Medulla oblongata (tissue), 1 donor: ENCODE results near the gene EEF1AKMT3.
"Not testable (repeated sequence)": the region's sequence is repeated elsewhere in the genome, so short reads cannot be mapped to it uniquely, and the experiment has no call there.

Experiments used
- DNase-seq: peaks from one replicate; pipeline ENCODE4 v3.0.0-alpha.2; 2015; ENCODE audit errors: extremely low spot score

Gene EEF1AKMT3

DNA sequence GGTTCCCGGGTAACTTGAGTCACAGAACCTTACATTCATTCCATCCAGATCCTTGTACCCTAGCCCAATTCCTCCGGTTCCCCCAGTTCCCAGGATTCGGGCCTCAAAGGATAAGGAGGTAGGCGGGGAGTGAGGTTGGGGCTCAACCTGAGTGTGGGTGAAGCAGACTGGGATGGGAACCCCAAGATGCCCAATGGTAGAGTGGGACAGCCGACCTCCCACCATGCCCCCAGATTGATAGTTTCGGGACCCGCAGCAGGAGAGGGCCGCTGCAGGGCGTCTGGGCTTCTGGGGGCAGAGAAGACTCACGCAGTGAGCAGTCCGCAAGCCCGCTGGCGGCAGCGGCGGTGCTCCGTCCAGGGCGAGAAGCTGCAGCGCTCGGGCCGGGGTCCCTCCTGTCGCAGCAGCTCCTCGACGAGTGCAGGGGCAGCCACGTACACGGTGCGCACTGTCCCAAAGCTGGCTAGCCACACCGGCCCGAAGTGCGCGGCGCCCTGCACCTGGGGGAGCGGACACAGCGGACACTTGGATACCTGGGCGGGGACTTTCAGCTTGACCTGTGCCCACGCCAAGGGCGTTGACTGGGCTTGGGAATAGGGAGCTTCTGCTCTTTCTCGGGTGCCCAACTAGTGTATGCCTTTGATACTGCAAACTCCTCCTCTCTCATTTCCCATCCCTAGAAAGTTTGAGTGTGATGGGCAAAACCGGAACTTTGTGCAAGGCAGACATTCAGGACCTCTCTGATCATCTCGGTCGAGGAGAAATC is 6.5 kb upstream of the EEF1AKMT3 start:
- no peak for DNase-seq

GRCh38 chr12:57766464-57767304 is 5.7 kb upstream of the EEF1AKMT3 start, which contains the start of gene CYP27B1:
Gene CYP27B1, minus strand, starts transcription at chr12:57767078. Its CDS starts 37 bp downstream, at chr12:57767041.
- no peak for DNase-seq

DNA sequence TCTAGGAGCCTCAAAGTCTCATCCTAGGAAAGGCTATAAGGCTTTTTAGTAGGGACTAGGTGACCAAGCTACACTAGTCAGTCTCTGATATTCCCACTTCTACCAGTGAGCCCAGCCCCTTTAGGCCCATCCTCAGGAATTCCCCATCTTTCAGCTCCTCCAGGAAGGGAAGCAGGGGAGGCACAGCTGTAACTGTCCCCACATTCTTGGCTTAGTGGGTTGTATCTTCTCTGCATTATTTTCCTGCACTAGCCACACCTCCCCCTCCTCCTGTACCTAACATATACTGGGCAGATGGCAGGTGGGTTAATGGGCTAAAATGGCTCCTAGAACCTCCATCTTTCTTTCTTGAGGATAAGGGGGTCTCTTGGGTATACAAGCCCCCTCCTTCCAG is 5.1 kb upstream of the EEF1AKMT3 start:
- no peak for DNase-seq

DNA sequence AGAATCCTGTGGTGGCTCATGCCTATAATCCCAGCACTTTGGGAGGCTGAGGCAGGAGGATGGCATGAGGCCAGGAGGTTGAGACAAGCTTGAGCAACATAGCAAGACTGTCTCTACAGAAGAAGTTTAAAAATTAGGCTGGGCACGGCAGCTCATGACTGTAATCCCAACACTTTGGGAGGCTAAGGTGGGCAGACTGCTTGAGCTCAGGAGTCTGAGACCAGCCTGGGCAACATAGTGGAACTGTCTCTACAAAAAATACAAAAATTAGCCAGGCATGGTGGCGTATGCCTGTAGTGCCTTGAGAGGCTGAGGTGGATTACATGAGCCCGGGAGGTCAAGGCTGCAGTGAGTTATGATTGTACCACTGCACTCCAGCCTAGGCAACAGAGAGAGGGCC is 4.5 kb upstream of the EEF1AKMT3 start:
- no peak for DNase-seq

DNA sequence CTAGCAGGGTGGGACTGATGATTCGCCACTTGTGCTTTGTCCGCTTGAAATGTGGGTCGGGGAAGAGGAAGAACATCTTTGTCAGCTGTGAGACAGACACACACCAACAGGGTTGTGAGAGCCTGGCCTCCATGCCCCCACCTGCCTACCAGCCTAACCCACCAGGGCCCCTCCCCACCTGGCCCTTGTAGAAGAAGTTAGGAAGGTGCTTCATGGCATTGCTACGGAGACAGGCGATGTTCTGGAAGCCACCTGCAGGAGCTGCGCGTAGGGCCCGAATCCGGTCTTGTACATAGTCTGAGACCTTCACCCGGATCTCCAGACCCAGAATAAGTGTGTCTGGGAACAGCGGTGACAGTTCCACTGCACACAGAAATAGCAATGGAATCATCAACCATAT is 2.8 kb upstream of the EEF1AKMT3 start:
- no peak for DNase-seq

DNA sequence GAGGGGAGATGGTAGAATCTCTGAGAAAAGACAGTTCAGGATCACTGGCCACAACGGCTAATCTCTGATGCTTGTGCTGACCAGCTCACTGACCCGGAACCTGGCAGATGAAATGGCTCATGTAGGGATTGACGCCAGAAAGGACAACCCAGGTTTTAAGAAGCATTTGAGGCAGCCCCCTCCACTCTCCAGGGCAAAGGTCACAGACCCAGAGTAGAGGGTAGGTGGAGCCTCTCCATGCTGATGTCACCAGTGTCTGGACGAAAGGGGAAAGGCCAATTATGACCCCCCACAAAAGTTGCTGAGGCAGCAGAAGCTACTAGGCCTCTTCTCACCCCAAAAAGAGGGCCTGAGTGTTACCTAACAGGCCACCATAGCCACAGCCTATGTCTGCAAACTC is 1.7 kb upstream of the EEF1AKMT3 start:
- no peak for DNase-seq

GRCh38 chr12:57771236-57771872 is 1.1 kb upstream of the EEF1AKMT3 start:
- DNase-seq = peak; percentile 82

- DNase-seq = peak; percentile 97
Observed at GRCh38 chr12:57771873-57772428, 463 bp upstream of the EEF1AKMT3 start, which contains the start of gene METTL1. Gene METTL1, minus strand, starts transcription at chr12:57772105. Its CDS starts 22 bp downstream, at chr12:57772083.

DNA sequence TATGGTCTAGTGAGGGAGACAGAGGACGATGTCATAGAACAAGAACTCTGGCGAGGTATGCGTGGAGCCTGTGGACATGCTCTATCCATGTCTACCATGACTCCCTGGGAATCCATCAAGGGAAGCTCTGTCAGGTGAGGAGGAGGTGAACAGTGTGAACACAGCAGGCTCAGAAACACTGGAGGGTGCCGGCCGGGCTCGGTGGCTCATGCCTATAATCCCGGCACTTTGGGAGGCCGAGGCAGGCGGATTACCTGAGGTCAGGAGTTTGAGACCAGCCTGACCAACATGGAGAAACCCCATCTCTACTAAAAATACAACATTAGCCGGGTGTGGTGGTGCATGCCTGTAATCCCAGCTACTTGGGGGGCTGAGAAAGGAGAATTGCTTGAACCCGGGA is 2.2 kb downstream of the EEF1AKMT3 start:
- not testable (repeated sequence) for DNase-seq

DNA sequence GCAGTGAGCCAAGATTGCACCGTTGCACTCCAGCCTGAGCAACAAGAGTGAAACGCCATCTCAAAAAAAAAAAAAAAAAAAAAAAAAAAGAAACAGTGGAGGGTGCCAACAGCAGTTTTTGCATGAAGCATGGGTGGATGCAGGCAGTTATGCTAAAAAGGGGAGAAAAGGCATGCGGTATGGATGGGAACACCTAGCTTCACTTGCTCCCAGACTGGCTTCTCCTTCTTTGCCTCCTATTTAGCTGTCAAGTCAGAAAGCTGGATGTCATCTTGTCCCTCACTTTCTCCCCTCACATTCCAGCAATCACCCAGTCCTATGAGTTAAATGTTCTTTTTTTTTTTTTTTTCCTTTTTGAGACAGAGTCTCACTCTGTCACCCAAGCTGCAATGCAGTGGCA is 2.6 kb downstream of the EEF1AKMT3 start:
- no peak for DNase-seq

- DNase-seq = peak; percentile 9
Observed at GRCh38 chr12:57775563-57776246, 3.3 kb downstream of the EEF1AKMT3 start.

GRCh38 chr12:57776247-57776587 is 3.8 kb downstream of the EEF1AKMT3 start:
- DNase-seq = no peak

- DNase-seq = no peak
Observed at GRCh38 chr12:57777367-57777766, 5.0 kb downstream of the EEF1AKMT3 start.

DNA sequence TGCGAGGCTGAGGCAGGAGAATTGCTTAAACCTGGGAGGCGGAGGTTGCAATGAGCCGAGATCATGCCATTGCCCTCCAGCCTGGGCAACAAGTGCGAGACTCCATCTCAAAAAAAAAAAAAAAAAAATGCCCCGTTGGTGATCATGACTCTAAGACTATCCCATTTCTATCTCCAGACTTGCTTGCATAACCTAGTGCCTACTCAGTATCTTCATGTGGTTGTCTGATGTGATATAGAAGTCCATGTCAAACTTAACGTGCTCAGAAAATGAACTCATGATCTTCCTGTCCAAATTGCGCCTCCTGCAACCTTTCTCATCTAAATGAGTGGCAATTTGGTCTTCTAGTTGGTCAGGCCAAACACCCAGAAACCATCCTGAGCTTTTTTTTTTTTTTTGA is 5.5 kb downstream of the EEF1AKMT3 start:
- no peak for DNase-seq

- no peak for DNase-seq
Observed at GRCh38 chr12:57779736-57780135, 7.3 kb downstream of the EEF1AKMT3 start.

- DNase-seq = no peak
Observed at GRCh38 chr12:57780284-57780897, 8.0 kb downstream of the EEF1AKMT3 start.

DNA sequence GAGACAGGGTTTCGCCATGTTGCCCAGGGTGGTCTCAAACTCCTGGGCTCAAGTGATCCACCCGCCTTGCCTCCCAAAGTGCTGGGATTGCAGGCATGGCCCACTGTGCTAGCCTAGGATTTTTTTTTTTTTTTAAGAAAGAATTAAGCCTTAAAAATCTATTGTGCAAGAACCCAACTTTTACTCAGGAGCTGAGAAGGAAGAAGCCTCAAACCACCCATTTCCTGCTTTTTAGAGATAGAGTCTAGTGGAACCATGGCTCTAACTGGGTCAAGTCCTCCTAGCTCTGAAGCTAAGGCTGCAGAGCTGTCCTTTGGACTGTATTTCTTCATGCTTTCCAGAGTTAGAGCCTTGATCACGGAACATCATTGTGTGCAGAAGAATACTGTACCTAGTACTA is 8.8 kb downstream of the EEF1AKMT3 start:
- no peak for DNase-seq

DNA sequence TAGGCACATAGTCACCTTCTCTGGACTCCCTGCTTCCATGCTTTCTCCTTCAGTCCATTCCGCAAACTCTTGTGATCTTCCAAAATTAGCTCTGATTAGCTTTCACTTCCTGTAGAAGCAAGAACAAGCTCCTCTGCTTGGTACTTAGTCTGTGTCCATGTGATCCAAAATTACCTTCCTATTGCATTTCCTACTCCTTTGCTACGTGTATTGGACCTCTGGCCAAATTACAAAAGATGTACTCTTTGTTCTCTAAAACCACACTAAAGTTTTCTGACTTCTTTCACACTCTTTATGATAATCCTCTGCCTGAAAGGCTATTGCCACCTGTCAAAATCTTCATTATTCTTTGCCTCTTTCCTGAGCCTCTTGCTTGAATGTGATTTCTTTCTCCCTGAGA is 9.4 kb downstream of the EEF1AKMT3 start:
- no peak for DNase-seq

DNA sequence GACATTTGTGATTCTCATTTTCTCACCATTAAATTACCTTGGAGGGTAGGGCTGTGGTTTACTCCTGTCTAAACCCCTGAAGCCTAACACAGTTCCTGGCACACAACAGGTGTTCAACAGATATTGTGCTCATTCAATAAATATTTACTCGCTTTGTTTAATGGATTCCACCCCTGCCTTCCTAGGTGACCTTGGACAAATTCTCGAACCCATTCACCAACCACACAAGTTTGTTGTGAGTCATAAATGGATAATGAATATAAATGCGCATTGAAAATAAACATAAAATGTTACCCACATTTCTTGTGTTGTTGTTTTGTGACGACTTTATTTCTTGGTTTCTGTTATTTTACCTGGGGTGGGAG is 9.8 kb downstream of the EEF1AKMT3 start:
- no peak for DNase-seq

DNA sequence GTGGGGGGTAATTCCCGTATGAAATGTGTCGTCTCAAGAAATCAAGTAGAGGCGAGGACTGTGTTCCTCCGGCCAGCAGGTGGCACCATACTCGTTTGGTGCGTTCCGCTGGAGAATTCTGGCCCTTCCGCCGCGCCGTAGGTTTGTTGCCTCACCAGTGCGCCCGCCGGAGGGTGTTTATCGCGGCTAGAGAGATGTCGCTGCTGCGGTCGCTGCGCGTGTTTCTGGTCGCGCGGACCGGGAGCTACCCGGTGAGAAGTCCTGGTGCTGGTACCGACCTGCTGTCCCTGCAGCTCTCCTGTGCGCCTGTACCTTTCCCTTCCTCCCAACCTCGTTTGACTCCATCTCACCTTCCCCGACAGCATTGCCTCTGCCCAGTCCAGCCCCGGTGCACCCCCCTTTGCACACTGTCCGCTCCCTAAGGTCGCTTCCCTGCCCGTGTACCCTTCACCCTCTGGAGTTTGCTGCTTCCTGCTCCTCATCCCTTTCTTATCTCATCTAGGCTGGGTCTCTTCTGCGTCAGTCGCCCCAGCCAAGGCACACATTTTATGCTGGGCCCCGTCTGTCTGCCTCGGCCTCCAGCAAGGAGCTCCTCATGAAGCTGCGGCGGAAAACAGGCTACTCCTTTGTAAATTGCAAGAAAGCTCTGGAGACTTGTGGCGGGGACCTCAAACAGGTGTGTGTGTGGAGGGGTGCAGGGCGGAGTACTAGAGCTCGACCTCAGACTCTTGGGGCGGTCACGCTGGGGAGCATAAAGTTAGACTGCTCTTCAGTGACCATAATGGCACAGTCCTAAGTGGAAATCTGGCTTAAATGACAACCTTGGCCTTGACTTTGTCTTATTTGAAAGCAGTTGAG is 10.4 kb downstream of the EEF1AKMT3 start, which contains the start of gene TSFM:
Gene TSFM (plus strand): TSS at position 180 of the 858 bp plus-strand sequence. CDS start 15 bp downstream, at position 195.
- peak; percentile 98 for DNase-seq
